GM06990 (cell line): Measurements from ENCODE around the gene U2SURP.
"Not testable (repeated sequence)": the region's sequence is repeated elsewhere in the genome, so short reads cannot be mapped to it uniquely, and the experiment has no call there.

Experiments
- DNase-seq: peaks from one replicate; pipeline ENCODE4 v3.0.0-alpha.2; 2011; ENCODE audit not compliant: insufficient read length; ENCODE audit errors: extremely low read depth
- H3K27me3 ChIP-seq: replicated peaks from 2 replicates; pipeline ENCODE4 v1.6.0; 2011; ENCODE audit warnings: low read length; ENCODE audit not compliant: control insufficient read depth, insufficient read depth
- H3K36me3 ChIP-seq: 2 replicates; pipeline ENCODE4 v1.5.1; 2011; ENCODE audit warnings: low read length; ENCODE audit not compliant: control insufficient read depth, insufficient read depth
- H3K4me3 ChIP-seq: replicated peaks from 2 replicates; pipeline ENCODE4 v1.5.1; 2011; ENCODE audit warnings: low read depth, mild to moderate bottlenecking, control low read depth, low read length
- CTCF ChIP-seq: IDR thresholded peaks from 2 replicates; pipeline ENCODE4 v1.5.1; 2011; ENCODE audit warnings: low read length, control low read depth, mild to moderate bottlenecking, inconsistent platforms; ENCODE audit not compliant: insufficient read depth, poor library complexity, severe bottlenecking

The U2SURP gene

DNA sequence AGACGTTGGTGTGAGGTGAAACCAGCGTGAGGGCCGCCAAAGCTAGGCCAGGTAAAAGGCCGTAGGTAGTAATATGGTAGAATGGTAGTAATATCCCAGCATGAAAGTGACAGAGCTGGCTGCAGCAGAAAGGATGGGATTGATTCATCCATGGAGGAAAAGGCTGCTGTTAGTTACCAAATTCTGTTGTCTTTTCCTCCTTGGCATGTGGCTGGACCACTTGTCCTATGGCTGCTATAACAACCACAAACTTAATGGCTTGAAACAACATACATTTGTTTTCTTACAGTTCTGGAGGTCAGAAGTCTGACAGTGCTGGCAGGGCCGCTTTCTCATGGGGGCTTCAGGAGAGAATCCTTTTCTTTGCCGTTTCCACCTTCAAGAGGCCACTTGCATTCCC lies 70.4 kb downstream of the U2SURP start:
- H3K4me3 ChIP-seq, result no peak overlapping the region
- DNase-seq, result no peak
- H3K27me3 ChIP-seq, result no peaks in the 10 kb centered on the region
- H3K36me3 ChIP-seq, result no peaks in the 10 kb centered on the region
- TF ChIP-seq CTCF, result no peak

GRCh38 chr3:143072298-143073020 lies 71.1 kb downstream of the U2SURP start:
- DNase-seq, H3K36me3 ChIP-seq, H3K4me3 ChIP-seq, H3K27me3 ChIP-seq: not testable (repeated sequence)

GRCh38 chr3:143073541-143073940 lies 72.2 kb downstream of the U2SURP start:
- not testable (repeated sequence) for H3K36me3 ChIP-seq, H3K27me3 ChIP-seq, DNase-seq, H3K4me3 ChIP-seq

DNA sequence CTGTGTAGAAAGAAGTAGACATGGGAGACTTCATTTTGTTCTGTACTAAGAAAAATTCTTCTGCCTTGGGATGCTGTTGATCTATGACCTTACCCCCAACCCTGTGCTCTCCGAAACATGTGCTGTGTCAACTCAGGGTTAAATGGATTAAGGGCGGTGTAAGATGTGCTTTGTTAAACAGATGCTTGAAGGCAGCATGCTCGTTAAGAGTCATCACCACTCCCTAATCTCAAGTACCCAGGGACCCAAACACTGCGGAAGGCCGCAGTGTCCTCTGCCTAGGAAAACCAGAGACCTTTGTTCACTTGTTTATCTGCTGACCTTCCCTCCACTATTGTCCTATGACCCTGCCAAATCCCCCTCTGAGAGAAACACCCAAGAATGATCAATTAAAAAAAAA lies 72.6 kb downstream of the U2SURP start:
- not testable (repeated sequence) for DNase-seq, H3K27me3 ChIP-seq, H3K36me3 ChIP-seq, H3K4me3 ChIP-seq

DNA sequence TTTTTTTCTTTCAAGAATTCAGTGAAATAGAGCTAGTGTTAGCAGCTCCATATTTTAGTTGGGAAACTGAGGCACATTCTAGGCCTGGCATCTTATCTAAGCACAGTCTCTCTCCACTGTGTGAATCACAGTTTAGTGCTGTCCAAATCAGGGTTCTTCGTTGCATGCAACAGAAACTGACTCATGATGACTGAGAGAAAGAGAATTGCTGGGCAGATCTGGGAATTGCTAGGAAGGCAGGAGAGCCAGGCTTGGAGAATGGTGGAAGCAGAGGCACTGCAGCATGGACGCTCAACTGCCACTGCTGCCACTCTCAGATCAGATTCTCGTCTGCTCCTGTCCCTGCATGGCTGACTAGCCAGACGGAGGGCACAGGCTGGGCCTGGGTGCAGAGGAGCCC lies 77.5 kb downstream of the U2SURP start:
- no peak for TF ChIP-seq CTCF
- DNase-seq, result no peak
- Histone ChIP-seq H3K4me3 (no peak overlapping the region), H3K27me3 (no peaks in the 10 kb centered on the region), H3K36me3 (no peaks in the 10 kb centered on the region)

- TF ChIP-seq CTCF, result no peak
- no peaks in the 10 kb centered on the region for H3K36me3 ChIP-seq
- H3K27me3 ChIP-seq, result no peaks in the 10 kb centered on the region
Observed at GRCh38 chr3:143080196-143080595, 78.8 kb downstream of the U2SURP start.

DNA sequence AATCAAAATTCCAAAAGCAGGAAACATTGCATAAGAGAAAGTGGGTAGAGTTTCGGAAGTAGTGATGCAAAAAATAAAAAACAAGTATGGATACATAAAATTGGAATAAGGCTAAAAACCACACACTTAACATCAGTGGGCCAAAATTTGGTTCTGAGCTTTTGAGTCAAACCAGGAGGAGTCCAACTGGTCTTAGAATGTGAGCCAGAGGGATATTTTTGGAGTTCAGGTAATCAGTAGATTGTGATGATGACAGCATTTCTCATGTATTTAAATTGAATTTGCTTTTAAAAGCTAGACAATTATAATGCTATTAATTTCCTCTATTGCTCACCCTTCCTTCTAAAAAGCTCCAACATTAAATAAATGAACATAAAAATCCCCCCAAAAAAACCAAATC lies 80.0 kb downstream of the U2SURP start:
- Histone ChIP-seq H3K27me3 (no peaks in the 10 kb centered on the region), H3K4me3 (no peak overlapping the region; the same call in 1 of the 2 replicates), H3K36me3 (no peaks in the 10 kb centered on the region)
- no peak for DNase-seq
- TF ChIP-seq CTCF, result no peak

More at GRCh38 chr3:143080196-143080595, 78.8 kb downstream of the U2SURP start:
- H3K4me3 ChIP-seq, result no peak overlapping the region
- no peak for DNase-seq
